ENCODE data around the gene CHSY3. TPM values are rescaled to one million over a fixed set of nuclear protein-coding genes. Genes with fewer than 3 reads are reported as not detected.

CHSY3 gene
- total and polyA plus RNA-seq, 5 donors: 0.68 to 3.6 (median 2.3) TPM

- no peaks in the 10 kb centered on the region for H3K9me3 ChIP-seq (ENCODE audit: control insufficient read depth, low read length)
- peak in 2 of 3 donors; percentile 60 to 65 for DNase-seq
- H3K27me3 ChIP-seq (ENCODE audit: control insufficient read depth, insufficient read depth): no peaks in the 10 kb centered on the region
- no peak overlapping the region for H3K27ac ChIP-seq (ENCODE audit: low read length)
- peak; percentile 45 to 69 for ATAC-seq
- intact Hi-C loops (cut with DNase I): no loop called here
- WGBS: 44% methylated on average over 5 of the region's 5 CpGs
- no peak overlapping the region for H3K4me3 ChIP-seq (ENCODE audit: low read length)
- H3K4me1 ChIP-seq (ENCODE audit: control insufficient read depth, insufficient read depth, low read length): no peaks in the 10 kb centered on the region
These were observed 212.2 kb downstream of the CHSY3 start for GRCh38 chr5:130116462-130116861.

- H3K4me1 ChIP-seq (ENCODE audit: control insufficient read depth, insufficient read depth, low read length): no peaks in the 10 kb centered on the region
- no peaks in the 10 kb centered on the region for H3K27me3 ChIP-seq (ENCODE audit: control insufficient read depth, insufficient read depth)
- WGBS: 96% methylated on average over 1 of the region's 1 CpG
- DNase-seq (no peak), ATAC-seq (no peak)
- H3K9me3 ChIP-seq (ENCODE audit: control insufficient read depth, low read length): no peaks in the 10 kb centered on the region
- H3K27ac ChIP-seq (ENCODE audit: low read length): no peak overlapping the region
- no peak overlapping the region for H3K4me3 ChIP-seq (ENCODE audit: low read length)
- intact Hi-C loops (cut with DNase I): no loop called here
These were observed 212.7 kb downstream of the CHSY3 start for GRCh38 chr5:130116972-130117371.

- WGBS: 90% methylated on average over 1 of the region's 1 CpG
- no peak overlapping the region for H3K27ac ChIP-seq (ENCODE audit: low read length)
- ATAC-seq (no peak), DNase-seq (no peak)
- no peak overlapping the region for H3K4me3 ChIP-seq (ENCODE audit: low read length)
- no peaks in the 10 kb centered on the region for H3K27me3 ChIP-seq (ENCODE audit: control insufficient read depth, insufficient read depth)
- intact Hi-C loops (cut with DNase I): no loop called here
- no peaks in the 10 kb centered on the region for H3K4me1 ChIP-seq (ENCODE audit: control insufficient read depth, insufficient read depth, low read length)
- H3K9me3 ChIP-seq (ENCODE audit: control insufficient read depth, low read length): no peaks in the 10 kb centered on the region
These were observed 222.5 kb downstream of the CHSY3 start for GRCh38 chr5:130126746-130127145.

GRCh38 chr5:130135506-130135905 is 231.2 kb downstream of the CHSY3 start:
- Histone ChIP-seq H3K27me3 (ENCODE audit: control insufficient read depth, insufficient read depth) (no peaks in the 10 kb centered on the region), H3K4me1 (ENCODE audit: control insufficient read depth, insufficient read depth, low read length) (peaks cover 3% of the 10 kb centered on the region), H3K4me3 (ENCODE audit: low read length) (no peak overlapping the region), H3K9me3 (ENCODE audit: control insufficient read depth, low read length) (no peaks in the 10 kb centered on the region), H3K27ac (ENCODE audit: low read length) (no peak overlapping the region)
- 60% methylated on average over 2 of the region's 2 CpGs for WGBS
- intact Hi-C loops (cut with DNase I): no loop called here
- ATAC-seq (peak; percentile 57 to 65), DNase-seq (no peak)

GRCh38 chr5:130136300-130136699 is 232.0 kb downstream of the CHSY3 start:
- H3K4me1 ChIP-seq (ENCODE audit: control insufficient read depth, insufficient read depth, low read length): peaks cover 3% of the 10 kb centered on the region
- H3K4me3 ChIP-seq (ENCODE audit: low read length): no peak overlapping the region
- DNase-seq (no peak), ATAC-seq (peak in 1 of 2 donors; percentile 65)
- no peak overlapping the region for H3K27ac ChIP-seq (ENCODE audit: low read length)
- H3K27me3 ChIP-seq (ENCODE audit: control insufficient read depth, insufficient read depth): no peaks in the 10 kb centered on the region
- intact Hi-C loops (cut with DNase I): no loop called here
- no peaks in the 10 kb centered on the region for H3K9me3 ChIP-seq (ENCODE audit: control insufficient read depth, low read length)

GRCh38 chr5:130137681-130138080 is 233.4 kb downstream of the CHSY3 start:
- 33% methylated on average over 1 of the region's 1 CpG for WGBS
- H3K27ac ChIP-seq (ENCODE audit: low read length): no peak overlapping the region
- ATAC-seq (no peak), DNase-seq (no peak)
- H3K4me3 ChIP-seq (ENCODE audit: low read length): no peak overlapping the region
- intact Hi-C loops (cut with DNase I): no loop called here
- no peaks in the 10 kb centered on the region for H3K27me3 ChIP-seq (ENCODE audit: control insufficient read depth, insufficient read depth)
- H3K4me1 ChIP-seq (ENCODE audit: control insufficient read depth, insufficient read depth, low read length): peaks cover 3% of the 10 kb centered on the region
- no peaks in the 10 kb centered on the region for H3K9me3 ChIP-seq (ENCODE audit: control insufficient read depth, low read length)

GRCh38 chr5:130138406-130139045 is 234.3 kb downstream of the CHSY3 start:
- DNase-seq: no peak
- H3K4me3 ChIP-seq (ENCODE audit: low read length): no peak overlapping the region
- intact Hi-C loops (cut with DNase I): no loop called here
- H3K27ac ChIP-seq (ENCODE audit: low read length): no peak overlapping the region
- H3K4me1 ChIP-seq (ENCODE audit: control insufficient read depth, insufficient read depth, low read length): peaks cover 3% of the 10 kb centered on the region
- ATAC-seq: no peak
- no peaks in the 10 kb centered on the region for H3K27me3 ChIP-seq (ENCODE audit: control insufficient read depth, insufficient read depth)
- no peaks in the 10 kb centered on the region for H3K9me3 ChIP-seq (ENCODE audit: control insufficient read depth, low read length)

- DNase-seq (peak in 2 of 3 donors; percentile 61 to 68), ATAC-seq (peak in 1 of 2 donors; percentile 52)
- Histone ChIP-seq H3K27me3 (ENCODE audit: control insufficient read depth, insufficient read depth) (no peaks in the 10 kb centered on the region), H3K27ac (ENCODE audit: low read length) (no peak overlapping the region), H3K4me1 (ENCODE audit: control insufficient read depth, insufficient read depth, low read length) (peaks cover 3% of the 10 kb centered on the region), H3K4me3 (ENCODE audit: low read length) (no peak overlapping the region), H3K9me3 (ENCODE audit: control insufficient read depth, low read length) (no peaks in the 10 kb centered on the region)
- intact Hi-C loops (cut with DNase I): loop anchor here in 3 of 4 donors (5.0 kb wide), 2 partner anchors 239 to 244 kb away; partner anchors contain the start of gene CHSY3 (in 2 of the 3)
- WGBS: 70% methylated on average over 3 of the region's 3 CpGs
These were observed 237.5 kb downstream of the CHSY3 start for GRCh38 chr5:130141659-130142320.

GRCh38 chr5:130151239-130151638 is 247.0 kb downstream of the CHSY3 start:
- Histone ChIP-seq H3K4me3 (ENCODE audit: low read length) (no peak overlapping the region), H3K9me3 (ENCODE audit: control insufficient read depth, low read length) (no peaks in the 10 kb centered on the region), H3K27me3 (ENCODE audit: control insufficient read depth, insufficient read depth) (no peaks in the 10 kb centered on the region), H3K4me1 (ENCODE audit: control insufficient read depth, insufficient read depth, low read length) (peaks cover 2% of the 10 kb centered on the region), H3K27ac (ENCODE audit: low read length) (no peak overlapping the region)
- peak; percentile 34 to 59 for ATAC-seq
- intact Hi-C loops (cut with DNase I): no loop called here
- no peak for DNase-seq
- WGBS: 17% methylated on average over 2 of the region's 2 CpGs

GRCh38 chr5:130155345-130156011 is 251.2 kb downstream of the CHSY3 start:
- WGBS: 34% methylated on average over 5 of the region's 5 CpGs
- ATAC-seq: no peak
- Histone ChIP-seq H3K4me3 (ENCODE audit: low read length) (no peak overlapping the region), H3K27ac (ENCODE audit: low read length) (no peak overlapping the region), H3K9me3 (ENCODE audit: control insufficient read depth, low read length) (no peaks in the 10 kb centered on the region), H3K4me1 (ENCODE audit: control insufficient read depth, insufficient read depth, low read length) (peaks cover 2% of the 10 kb centered on the region), H3K27me3 (ENCODE audit: control insufficient read depth, insufficient read depth) (no peaks in the 10 kb centered on the region)
- intact Hi-C loops (cut with DNase I): no loop called here
- no peak for DNase-seq

- Histone ChIP-seq H3K9me3 (ENCODE audit: control insufficient read depth, low read length) (no peaks in the 10 kb centered on the region), H3K27ac (ENCODE audit: low read length) (no peak overlapping the region), H3K4me1 (ENCODE audit: control insufficient read depth, insufficient read depth, low read length) (no peaks in the 10 kb centered on the region), H3K4me3 (ENCODE audit: low read length) (no peak overlapping the region), H3K27me3 (ENCODE audit: control insufficient read depth, insufficient read depth) (no peaks in the 10 kb centered on the region)
- 93% methylated on average over 3 of the region's 3 CpGs for WGBS
- DNase-seq (no peak), ATAC-seq (no peak)
- intact Hi-C loops (cut with DNase I): no loop called here
These were observed 253.8 kb downstream of the CHSY3 start for GRCh38 chr5:130158036-130158435.

Data from right cardiac atrium (tissue), 5 donors.